ENCODE data around the gene DEPP1. TPM values are rescaled to one million over a fixed set of nuclear protein-coding genes. Genes with fewer than 3 reads are reported as not detected.

The DEPP1 gene
- total and polyA plus RNA-seq, 10 of the 15 experiments (the other 5 are each of a cell fraction or from before 2014, with no cell fraction given): 1.7 to 12.1 (median 7.3) TPM

GRCh38 chr10:44963772-44964633 lies 14.6 kb downstream of the DEPP1 start (continued):
- TF ChIP-seq ATF3 (IDR thresholded peaks at IDR 0.05; ENCODE audit: borderline replicate concordance, extremely low read depth, low read depth, low read length): no peak
- peak in 1 of 2 experiments; percentile 31; a peak in 2 of 4 replicates for TF ChIP-seq BHLHE40 (IDR thresholded peaks at IDR 0.05; ENCODE audit: borderline replicate concordance in 1 of 2, low read depth in 2 of 2, low read length in 1 of 2)
- TF ChIP-seq CEBPB (IDR thresholded peaks at IDR 0.05; ENCODE audit: borderline replicate concordance in 1 of 2, low read depth in 2 of 2, low read length in 2 of 2): no peak
- TF ChIP-seq CTCF (IDR thresholded peaks at IDR 0.05 in 2 of 3, conservative IDR thresholded peaks at IDR 0.05 in 1 of 3; ENCODE audit: control insufficient read depth in 2 of 3, extremely low read depth in 1 of 3, insufficient read depth in 1 of 3, low read depth in 3 of 3, low read length in 3 of 3): no peak
- TF ChIP-seq NFYB (IDR thresholded peaks at IDR 0.05; ENCODE audit: insufficient read depth, low read depth, low read length): no peak
- TF ChIP-seq EP300 (IDR thresholded peaks at IDR 0.05; ENCODE audit: borderline replicate concordance in 1 of 2, control insufficient read depth in 1 of 2, low read depth in 2 of 2, low read length in 2 of 2): no peak
- no peak for TF ChIP-seq CBFB (IDR thresholded peaks at IDR 0.05; ENCODE audit: low read depth)
- TF ChIP-seq YY1 (IDR thresholded peaks at IDR 0.05; ENCODE audit: low read depth, low read length): peak; percentile 38; the same call in 1 of the 2 replicates
- no peak for TF ChIP-seq E2F4 (IDR thresholded peaks at IDR 0.05; ENCODE audit: low read depth, low read length)
- 0 out of 2 replicates have a peak, but pooled peaks have one; percentile 6 for TF ChIP-seq ATF2 (IDR thresholded peaks at IDR 0.05; ENCODE audit: low read length)
- no peak for TF ChIP-seq ZNF384 (IDR thresholded peaks at IDR 0.05; ENCODE audit: borderline replicate concordance, low read depth, low read length)
- no peak for TF ChIP-seq POLR2AphosphoS2 (IDR thresholded peaks at IDR 0.05; ENCODE audit: low read depth, low read length)
- no peak for TF ChIP-seq CBX5 (IDR thresholded peaks at IDR 0.05; ENCODE audit: low read depth)
- TF ChIP-seq SREBF1 (IDR thresholded peaks at IDR 0.05; ENCODE audit: low read length): no peak
- TF ChIP-seq RB1 (IDR thresholded peaks at IDR 0.05; ENCODE audit: borderline replicate concordance): no peak
- no peak for TF ChIP-seq E2F8 (IDR thresholded peaks at IDR 0.05; ENCODE audit: low read depth, partially characterized antibody)
- no peak for TF ChIP-seq ZZZ3 (IDR thresholded peaks at IDR 0.05; ENCODE audit: control insufficient read depth, insufficient read length, low read depth)
- peak; percentile 33 for TF ChIP-seq RELA (IDR thresholded peaks at IDR 0.05; ENCODE audit: borderline replicate concordance, partially characterized antibody)
- TF ChIP-seq SMAD1 (IDR thresholded peaks at IDR 0.05; ENCODE audit: low read depth, partially characterized antibody): no peak
- no peak for TF ChIP-seq EZH2 (IDR thresholded peaks at IDR 0.05; ENCODE audit: borderline replicate concordance, control insufficient read depth, low read depth, low read length)
